A673 (cell line): ENCODE measurements around the gene RNF186. TPM values are rescaled to one million over a fixed set of nuclear protein-coding genes. Genes with fewer than 3 reads are reported as not detected.

Experiments used
- Bru-seq: library from RNA; stranded (reverse); fragments of 400-500 nt; gene quantifications from one replicate; lab custom pipeline; 2021; lab: Mats Ljungman, UMichigan
- BruChase-seq, 2 experiments: library from RNA; stranded (reverse); fragments of 400-500 nt; gene quantifications; one replicate each; lab custom pipeline; 2021; lab: Mats Ljungman, UMichigan
- BruUV-seq: library from RNA; stranded (reverse); fragments of 400-500 nt; replicated peaks from 2 replicates; lab custom pipeline; 2021; lab: Mats Ljungman, UMichigan
- CTCF ChIA-PET: fragments of 300-600 bp; sonication (Branson Sonifier 250); formaldehyde crosslinking; loops from one replicate; lab custom pipeline; 2022; ENCODE audit warnings: antibody characterized with exemption; lab: Charles Lee
- POLR2A ChIA-PET: fragments of 300-600 bp; sonication (Branson Sonifier 250); formaldehyde crosslinking; loops from one replicate; lab custom pipeline; 2022; ENCODE audit warnings: antibody characterized with exemption; ENCODE audit not compliant: low non-redundant PET; lab: Charles Lee
- DNase-seq: peaks from one replicate; pipeline ENCODE4 v3.0.0-alpha.2; 2015; ENCODE audit warnings: low spot score
- H3K27ac ChIP-seq: fragments of 200-600 bp; sonication (generic); 2 replicates; pipeline ENCODE4 v1.5.1; 2016; ENCODE audit warnings: mixed run types, low read depth, mild to moderate bottlenecking, mixed read lengths, antibody characterized with exemption, low read length; ENCODE audit not compliant: poor library complexity, severe bottlenecking
- H3K27me3 ChIP-seq: fragments of 200-600 bp; sonication (generic); replicated peaks from 2 replicates; pipeline ENCODE4 v1.6.1; 2017; ENCODE audit warnings: mixed run types, low read depth, mild to moderate bottlenecking, mixed read lengths, antibody characterized with exemption, low read length; ENCODE audit not compliant: insufficient read depth, poor library complexity
- H3K36me3 ChIP-seq: fragments of 200-600 bp; sonication (generic); 2 replicates; pipeline ENCODE4 v1.6.1; 2016; ENCODE audit warnings: mixed run types, mild to moderate bottlenecking, mixed read lengths, antibody characterized with exemption, low read length; ENCODE audit not compliant: insufficient read depth, poor library complexity, severe bottlenecking
- H3K4me1 ChIP-seq: fragments of 200-600 bp; sonication (generic); 2 replicates; pipeline ENCODE4 v1.6.1; 2017; ENCODE audit warnings: mixed run types, mild to moderate bottlenecking, mixed read lengths, antibody characterized with exemption, low read length; ENCODE audit not compliant: insufficient read depth, poor library complexity, severe bottlenecking
- H3K4me3 ChIP-seq: fragments of 200-600 bp; sonication (generic); 2 replicates; pipeline ENCODE4 v1.5.1; 2016; ENCODE audit warnings: low read depth, mixed run types, mild to moderate bottlenecking, mixed read lengths, low read length; ENCODE audit not compliant: poor library complexity, severe bottlenecking
- H3K9me3 ChIP-seq: fragments of 200-600 bp; sonication (generic); 2 replicates; pipeline ENCODE4 v1.6.1; 2016; ENCODE audit warnings: mixed run types, low read depth, mild to moderate bottlenecking, mixed read lengths, antibody characterized with exemption, low read length; ENCODE audit not compliant: poor library complexity, severe bottlenecking
- EZH2 ChIP-seq: fragments of 200-600 bp; sonication (generic); IDR thresholded peaks from 2 replicates; pipeline ENCODE4 v1.6.1; 2017; ENCODE audit warnings: borderline replicate concordance, low read depth, mild to moderate bottlenecking, mixed read lengths, antibody characterized with exemption, low read length; ENCODE audit not compliant: poor library complexity, severe bottlenecking
- intact Hi-C: fragments of 100-400 bp; cut with micrococcal nuclease; formaldehyde crosslinking; loops from one replicate; pipeline ENCODE4 v1.10.0; 2022; ENCODE audit not compliant: unreplicated experiment
- long read RNA-seq: library from polyadenylated mRNA; stranded (forward); transcript quantifications from one replicate; pipeline ENCODE4 v2.0.0, GENCODE V29; 2022
- total RNA-seq: library from RNA; stranded (reverse); gene quantifications from 2 replicates; pipeline ENCODE4 v1.2.3, GENCODE V29; 2021
- TF ChIP-seq, protein P1 (sequence below): fragments of 300-800, 200-600 bp; sonication (generic); conservative IDR thresholded peaks from 2 replicates; pipeline ENCODE4 v1.5.1; 2017; ENCODE audit warnings: low read depth, mild to moderate bottlenecking, antibody characterized with exemption, low read length, moderate library complexity, mixed read lengths

RNF186 gene, protein sequence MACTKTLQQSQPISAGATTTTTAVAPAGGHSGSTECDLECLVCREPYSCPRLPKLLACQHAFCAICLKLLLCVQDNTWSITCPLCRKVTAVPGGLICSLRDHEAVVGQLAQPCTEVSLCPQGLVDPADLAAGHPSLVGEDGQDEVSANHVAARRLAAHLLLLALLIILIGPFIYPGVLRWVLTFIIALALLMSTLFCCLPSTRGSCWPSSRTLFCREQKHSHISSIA
- total RNA-seq (not detected in 2 replicates), Bru-seq, nascent RNA (not detected), BruChase-seq, experiment 1, labeled RNA remaining after a 2-hour chase (not detected), BruChase-seq, experiment 2, labeled RNA remaining after a 6-hour chase (not detected)
- long read RNA-seq = 0 reads

DNA sequence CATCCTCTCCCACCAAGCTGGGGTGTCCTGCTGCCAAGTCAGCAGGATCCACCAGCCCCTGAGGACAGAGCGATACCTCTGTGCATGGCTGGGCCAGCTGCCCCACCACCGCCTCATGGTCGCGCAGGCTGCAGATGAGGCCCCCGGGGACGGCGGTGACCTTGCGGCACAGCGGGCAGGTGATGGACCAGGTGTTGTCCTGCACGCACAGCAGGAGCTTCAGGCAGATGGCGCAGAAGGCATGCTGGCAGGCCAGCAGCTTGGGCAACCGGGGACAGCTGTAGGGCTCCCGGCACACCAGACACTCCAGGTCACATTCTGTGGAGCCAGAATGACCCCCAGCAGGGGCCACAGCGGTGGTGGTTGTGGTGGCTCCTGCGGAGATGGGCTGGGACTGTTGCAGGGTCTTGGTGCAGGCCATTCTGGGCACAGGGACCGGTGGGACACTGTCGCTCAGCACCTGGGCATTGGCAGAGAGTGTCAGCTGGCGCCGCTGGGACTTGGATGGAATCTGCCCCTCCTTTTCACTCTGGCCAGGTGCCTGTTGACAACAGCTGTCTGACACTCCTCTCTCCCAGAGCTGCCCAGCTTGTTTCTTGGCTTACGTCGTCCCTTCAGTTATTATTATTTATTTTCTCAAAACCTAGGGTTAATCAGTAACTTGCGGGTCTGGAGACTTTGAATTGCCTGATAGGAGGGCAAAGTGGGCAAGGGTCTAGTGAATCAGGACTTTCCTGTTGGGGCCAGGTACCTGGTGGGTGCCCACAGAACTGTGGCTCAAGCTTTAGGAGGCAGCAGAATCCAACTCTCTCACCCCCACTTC lies at the start of gene RNF186:
RNF186 (minus strand) TSS at position 603 of the 823 bp plus-strand sequence; CDS start at position 421, 182 bp downstream.
- no peak for TF ChIP-seq EZH2
- no peak for DNase-seq
- no peaks in the 10 kb centered on the region for H3K9me3 ChIP-seq
- no peaks in the 10 kb centered on the region for H3K27me3 ChIP-seq
- H3K36me3 ChIP-seq = no peaks in the 10 kb centered on the region
- POLR2A ChIA-PET = no interaction called here
- H3K4me1 ChIP-seq = no peaks in the 10 kb centered on the region
- no peak within 1 kb of the TSS for H3K27ac ChIP-seq
- CTCF ChIA-PET = no interaction called here
- no peak within 1 kb of the TSS for H3K4me3 ChIP-seq
- BruUV-seq = no TSS peak
- intact Hi-C loops = loop anchor here (5.0 kb wide), 1 partner anchor 98 kb away; no protein-coding TSS in a partner anchor

DNA sequence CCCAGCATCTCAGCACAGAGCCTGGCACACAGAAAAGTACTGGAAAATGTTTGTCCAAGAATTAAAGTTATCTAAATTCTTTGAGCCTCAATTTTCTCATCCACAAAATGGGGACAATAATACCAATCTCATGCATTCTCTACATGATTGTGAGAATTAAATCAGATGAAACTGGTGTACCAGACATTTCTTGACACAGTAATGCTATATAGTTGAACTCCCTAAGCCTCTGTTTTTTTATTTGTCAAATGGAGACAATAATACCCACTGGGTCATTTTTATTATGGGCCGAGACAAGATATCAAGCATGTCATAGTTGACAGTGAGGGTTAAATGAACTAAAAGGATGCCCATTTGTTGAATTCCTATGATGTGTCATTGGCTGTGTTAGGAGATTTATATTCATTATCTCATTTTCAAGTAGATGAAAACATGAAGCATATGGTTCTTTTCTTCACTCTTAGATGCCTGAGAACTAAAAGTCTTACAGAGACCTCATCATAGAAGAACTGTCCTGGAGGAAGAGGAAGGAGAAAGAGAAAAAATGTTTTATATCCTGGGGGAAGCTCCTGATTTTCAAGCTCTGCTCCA lies 49.6 kb upstream of the RNF186 start:
- BruUV-seq = no TSS peak
- Histone ChIP-seq H3K27me3 (no peaks in the 10 kb centered on the region), H3K36me3 (no peaks in the 10 kb centered on the region), H3K9me3 (no peaks in the 10 kb centered on the region), H3K4me3 (no peak overlapping the region), H3K4me1 (peaks cover 9% of the 10 kb centered on the region), H3K27ac (no peak overlapping the region)
- DNase-seq = no peak
- TF ChIP-seq EZH2 = no peak
- TF ChIP-seq, protein P1, sequence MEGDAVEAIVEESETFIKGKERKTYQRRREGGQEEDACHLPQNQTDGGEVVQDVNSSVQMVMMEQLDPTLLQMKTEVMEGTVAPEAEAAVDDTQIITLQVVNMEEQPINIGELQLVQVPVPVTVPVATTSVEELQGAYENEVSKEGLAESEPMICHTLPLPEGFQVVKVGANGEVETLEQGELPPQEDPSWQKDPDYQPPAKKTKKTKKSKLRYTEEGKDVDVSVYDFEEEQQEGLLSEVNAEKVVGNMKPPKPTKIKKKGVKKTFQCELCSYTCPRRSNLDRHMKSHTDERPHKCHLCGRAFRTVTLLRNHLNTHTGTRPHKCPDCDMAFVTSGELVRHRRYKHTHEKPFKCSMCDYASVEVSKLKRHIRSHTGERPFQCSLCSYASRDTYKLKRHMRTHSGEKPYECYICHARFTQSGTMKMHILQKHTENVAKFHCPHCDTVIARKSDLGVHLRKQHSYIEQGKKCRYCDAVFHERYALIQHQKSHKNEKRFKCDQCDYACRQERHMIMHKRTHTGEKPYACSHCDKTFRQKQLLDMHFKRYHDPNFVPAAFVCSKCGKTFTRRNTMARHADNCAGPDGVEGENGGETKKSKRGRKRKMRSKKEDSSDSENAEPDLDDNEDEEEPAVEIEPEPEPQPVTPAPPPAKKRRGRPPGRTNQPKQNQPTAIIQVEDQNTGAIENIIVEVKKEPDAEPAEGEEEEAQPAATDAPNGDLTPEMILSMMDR = no peak
- ChIA-PET CTCF (no interaction called here), POLR2A (no interaction called here)
- intact Hi-C loops = no loop called here

DNA sequence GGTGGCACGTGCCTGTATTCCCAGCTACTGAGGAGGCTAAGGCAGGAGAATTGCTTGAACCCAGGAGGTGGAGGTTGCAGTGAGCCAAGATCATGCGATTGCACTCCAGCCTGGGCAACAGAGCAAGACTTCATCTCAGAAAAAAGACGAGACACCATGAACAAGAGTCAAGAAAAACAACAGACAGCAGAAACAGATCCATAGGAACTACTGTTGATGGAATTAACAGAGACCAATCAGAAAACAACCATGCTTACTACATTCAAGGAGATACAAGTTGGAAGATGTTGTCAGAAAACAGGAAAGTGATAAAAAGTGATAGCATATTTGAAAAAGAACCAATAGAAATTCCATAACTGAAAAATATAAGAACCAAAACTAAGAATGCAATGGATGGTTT lies 47.9 kb upstream of the RNF186 start:
- H3K9me3 ChIP-seq = no peaks in the 10 kb centered on the region
- BruUV-seq = no TSS peak
- H3K36me3 ChIP-seq = no peaks in the 10 kb centered on the region
- H3K4me1 ChIP-seq = peaks cover 9% of the 10 kb centered on the region
- POLR2A ChIA-PET = no interaction called here
- TF ChIP-seq, protein P1 = no peak
- TF ChIP-seq EZH2 = no peak
- H3K27ac ChIP-seq = no peak overlapping the region
- DNase-seq = no peak
- CTCF ChIA-PET = no interaction called here
- intact Hi-C loops = no loop called here
- no peaks in the 10 kb centered on the region for H3K27me3 ChIP-seq
- H3K4me3 ChIP-seq = no peak overlapping the region
